Skeletal muscle cell (primary cell): ENCODE data around the gene TRDMT1.

Experiments used
- DNase-seq: peaks from one replicate; pipeline ENCODE4 v3.0.0-alpha.2; 2010; ENCODE audit warnings: low read depth
- H3K4me3 ChIP-seq: 2 replicates; pipeline ENCODE4 v1.5.1; 2011; ENCODE audit warnings: low read depth, mild to moderate bottlenecking, control low read depth, low read length, moderate library complexity

The TRDMT1 gene

DNA sequence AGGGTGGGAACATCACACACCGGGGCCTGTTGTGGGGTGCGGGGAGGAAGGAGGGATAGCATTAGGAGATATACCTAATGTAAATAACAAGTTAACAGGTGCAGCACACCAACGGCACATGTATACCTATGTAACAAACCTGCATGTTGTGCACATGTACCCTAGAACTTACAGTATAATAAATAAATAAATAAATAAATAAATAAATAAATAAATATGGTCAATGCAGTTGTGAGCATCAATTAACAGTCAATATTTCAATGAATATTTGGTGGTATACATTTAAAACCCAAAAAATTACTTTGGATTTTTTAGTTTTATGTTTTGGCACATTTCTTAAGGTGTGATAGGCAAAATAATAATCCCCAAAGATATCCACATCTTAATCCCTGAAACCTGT, 15.6 kb downstream of the TRDMT1 start:
- H3K4me3 ChIP-seq = no peak overlapping the region
- no peak for DNase-seq

DNA sequence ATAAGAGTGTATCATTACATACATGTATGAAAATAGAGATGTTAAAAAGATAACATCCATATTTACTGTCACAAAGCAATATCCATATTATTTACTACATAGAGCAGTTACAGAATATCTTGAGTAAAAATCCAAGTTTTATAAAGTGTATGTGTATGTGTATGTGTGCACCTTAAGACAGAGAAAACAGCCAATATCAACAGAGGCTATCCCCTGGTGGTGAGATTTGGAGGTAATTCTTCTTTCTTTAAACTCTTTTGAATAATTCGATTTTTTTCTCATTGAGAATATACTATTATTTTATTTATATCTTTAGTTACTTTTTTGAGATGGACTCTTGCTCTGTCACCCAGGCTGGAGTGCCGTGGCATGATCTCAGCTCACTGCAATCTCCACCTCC, 18.4 kb downstream of the TRDMT1 start:
- no peak for DNase-seq
- H3K4me3 ChIP-seq = no peak overlapping the region

DNA sequence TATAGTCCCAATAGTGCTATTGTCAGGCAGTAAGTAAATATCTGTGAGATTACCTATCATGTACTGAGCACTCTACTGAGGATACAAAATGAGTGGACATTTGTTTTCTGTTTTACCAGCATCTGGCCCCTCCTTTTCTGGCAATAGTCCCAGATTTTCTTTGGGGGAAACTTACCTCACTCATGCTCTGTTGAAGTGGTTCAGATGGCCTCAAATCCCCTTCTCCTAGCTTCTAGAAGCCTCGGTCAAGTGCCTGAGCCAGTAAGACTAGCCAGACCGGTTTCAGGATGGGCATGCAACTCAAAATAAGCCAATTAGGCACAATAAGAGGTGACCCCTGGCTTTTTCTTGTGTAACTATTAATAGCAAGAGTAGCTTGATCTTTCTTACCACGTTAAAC, 19.7 kb downstream of the TRDMT1 start:
- H3K4me3 ChIP-seq = no peak overlapping the region
- no peak for DNase-seq

DNA sequence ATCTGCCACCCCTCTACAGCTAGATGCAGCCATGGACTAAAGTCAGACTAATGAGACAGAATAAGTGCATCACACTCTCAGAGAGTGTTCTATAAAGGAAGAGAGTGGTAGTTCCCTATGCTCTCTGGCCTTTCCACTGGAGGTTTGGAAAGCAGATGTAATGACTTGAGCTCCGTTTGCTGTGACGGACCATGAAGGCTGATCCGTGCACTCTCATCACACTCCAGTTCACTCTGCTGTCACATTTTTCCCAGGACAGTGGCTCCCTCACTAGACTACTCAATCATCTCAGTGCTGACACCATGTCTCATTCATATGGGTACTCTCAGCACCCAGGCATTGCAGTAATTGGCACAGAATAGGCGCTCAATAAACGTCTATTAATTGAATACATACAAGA, 20.4 kb downstream of the TRDMT1 start:
- no peak overlapping the region for H3K4me3 ChIP-seq
- DNase-seq = no peak

GRCh38 chr10:17179002-17179401, 22.5 kb downstream of the TRDMT1 start:
- DNase-seq = no peak

DNA sequence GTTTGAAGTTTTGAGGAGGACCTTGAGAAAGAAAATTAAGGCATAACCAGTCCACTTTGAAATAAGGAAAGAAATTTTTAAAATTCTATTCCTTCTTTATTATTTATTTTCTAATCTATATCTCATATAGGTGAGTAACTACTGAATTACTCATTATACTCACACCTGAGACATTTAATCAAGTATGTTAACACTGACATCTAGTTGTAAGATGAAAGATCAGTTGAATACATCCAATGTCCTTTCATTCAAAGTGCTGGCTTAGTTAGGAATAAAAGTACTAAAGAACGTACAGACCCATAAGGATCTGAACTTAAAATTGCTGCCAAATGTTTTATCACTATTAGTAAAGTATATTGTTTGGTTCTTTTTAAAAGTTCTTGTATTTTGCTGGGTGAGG, 23.5 kb downstream of the TRDMT1 start:
- H3K4me3 ChIP-seq = no peak overlapping the region
- no peak for DNase-seq

More at GRCh38 chr10:17179002-17179401, 22.5 kb downstream of the TRDMT1 start:
- H3K4me3 ChIP-seq = no peak overlapping the region

- no peak overlapping the region for H3K4me3 ChIP-seq
- DNase-seq = no peak
Measured at GRCh38 chr10:17177014-17177413, 24.5 kb downstream of the TRDMT1 start.

GRCh38 chr10:17176091-17176490, 25.4 kb downstream of the TRDMT1 start:
- H3K4me3 ChIP-seq = no peak overlapping the region
- no peak for DNase-seq

DNA sequence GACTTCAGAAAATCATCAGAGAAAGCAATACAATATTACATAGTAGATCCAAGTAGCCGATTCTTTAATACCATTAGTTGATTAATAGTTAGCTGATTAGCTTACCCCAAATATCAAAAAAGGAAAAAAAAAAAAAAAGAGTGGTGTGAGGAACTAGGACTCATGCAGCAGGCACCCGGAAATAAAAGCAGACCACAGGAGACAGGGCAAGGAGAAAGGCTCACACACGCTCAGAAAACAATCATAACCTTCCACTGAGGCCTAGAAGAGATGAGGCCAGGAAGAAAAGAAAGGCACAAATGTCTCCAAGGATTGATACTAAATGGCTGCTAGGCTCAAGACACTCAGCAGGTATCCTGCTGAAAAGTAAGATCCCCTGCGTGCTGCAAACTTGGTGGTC, 25.9 kb downstream of the TRDMT1 start:
- H3K4me3 ChIP-seq = no peak overlapping the region
- no peak for DNase-seq

DNA sequence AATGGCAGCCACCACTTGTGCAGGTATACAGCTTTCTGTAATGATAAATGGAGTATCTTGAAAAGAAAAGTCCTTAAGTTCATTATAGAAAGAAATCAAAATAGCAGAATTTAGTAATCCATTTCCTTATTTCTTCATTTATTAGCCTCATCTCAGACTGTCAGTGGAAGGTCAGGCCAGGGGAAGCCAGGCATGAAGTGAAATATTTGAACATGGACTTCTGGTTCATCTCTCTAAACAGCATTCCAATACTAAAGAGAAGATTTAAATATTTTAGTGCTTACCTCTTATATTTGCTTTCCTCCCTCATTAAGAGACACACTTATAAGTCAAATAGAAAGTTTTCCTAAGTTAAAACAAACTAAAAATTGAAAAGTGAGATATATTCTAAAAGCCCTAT, 26.8 kb downstream of the TRDMT1 start:
- H3K4me3 ChIP-seq = no peak overlapping the region
- DNase-seq = no peak

GRCh38 chr10:17171141-17171641, 30.3 kb downstream of the TRDMT1 start:
- no peak overlapping the region for H3K4me3 ChIP-seq
- no peak for DNase-seq

GRCh38 chr10:17169803-17170202, 31.7 kb downstream of the TRDMT1 start:
- DNase-seq = no peak

GRCh38 chr10:17166699-17167098, 34.8 kb downstream of the TRDMT1 start:
- no peak for DNase-seq

More at GRCh38 chr10:17169803-17170202, 31.7 kb downstream of the TRDMT1 start:
- H3K4me3 ChIP-seq = no peak overlapping the region

DNA sequence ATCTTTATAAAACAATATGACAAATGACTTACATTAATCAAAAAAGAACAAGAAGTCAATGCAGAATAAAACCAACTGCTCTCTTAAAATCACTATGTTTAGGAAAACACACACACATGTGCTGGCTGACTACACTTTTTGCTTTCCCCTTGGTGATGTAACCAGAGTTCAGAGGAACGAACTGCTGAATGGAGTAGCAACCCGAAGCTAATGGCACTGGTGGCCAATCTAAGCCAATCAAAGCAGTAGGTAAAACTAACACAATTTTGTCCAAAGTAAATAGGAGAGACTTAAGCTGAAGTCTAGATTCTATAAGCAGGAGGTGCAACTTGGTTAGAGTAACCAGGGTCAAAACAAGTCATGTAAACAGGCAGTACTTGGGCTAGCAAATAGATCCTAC, 38.6 kb downstream of the TRDMT1 start:
- DNase-seq = no peak

More at GRCh38 chr10:17166699-17167098, 34.8 kb downstream of the TRDMT1 start:
- no peak overlapping the region for H3K4me3 ChIP-seq

GRCh38 chr10:17161775-17162174, 39.7 kb downstream of the TRDMT1 start:
- H3K4me3 ChIP-seq = no peak overlapping the region
- DNase-seq = no peak

More for the DNA sequence above, 38.6 kb downstream of the TRDMT1 start:
- no peak overlapping the region for H3K4me3 ChIP-seq

DNA sequence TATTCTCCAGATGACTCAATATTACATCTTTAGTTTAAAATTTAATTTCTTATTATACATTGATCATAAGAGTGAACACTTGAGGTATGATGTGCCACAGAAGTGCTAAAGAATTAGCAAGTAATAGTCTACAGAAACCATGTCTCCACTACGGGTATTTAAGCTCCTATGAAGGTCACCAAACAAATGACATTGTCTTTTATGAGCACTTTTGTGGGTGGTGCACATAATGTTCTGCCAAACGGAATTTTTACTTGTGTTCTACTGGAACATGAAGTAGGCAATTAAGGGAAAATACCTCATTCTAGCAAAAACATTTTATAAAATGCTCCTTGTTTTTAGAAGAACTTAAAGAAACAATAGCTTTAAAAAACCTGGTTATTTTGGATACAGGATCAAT, 44.4 kb downstream of the TRDMT1 start:
- no peak for DNase-seq
- no peak overlapping the region for H3K4me3 ChIP-seq

DNA sequence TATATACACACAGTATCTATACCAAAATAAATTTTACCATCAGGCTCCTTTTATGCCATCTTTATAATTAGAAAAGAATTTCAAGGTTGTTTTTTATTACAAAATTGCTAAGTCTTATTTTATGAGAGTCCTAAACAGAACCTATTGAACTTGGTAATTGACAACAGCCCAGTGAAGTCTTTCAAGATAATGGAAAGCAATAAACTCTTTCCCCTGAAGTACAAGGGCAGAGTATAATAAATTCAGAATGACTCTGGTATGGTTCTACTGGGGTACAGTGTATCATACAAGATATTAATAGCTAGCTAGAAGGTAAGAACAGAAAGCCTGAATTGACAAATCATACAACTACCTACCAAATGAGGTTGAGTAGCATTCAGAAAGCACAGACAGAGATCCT, 45.6 kb downstream of the TRDMT1 start:
- no peak for DNase-seq
- H3K4me3 ChIP-seq = no peak overlapping the region

DNA sequence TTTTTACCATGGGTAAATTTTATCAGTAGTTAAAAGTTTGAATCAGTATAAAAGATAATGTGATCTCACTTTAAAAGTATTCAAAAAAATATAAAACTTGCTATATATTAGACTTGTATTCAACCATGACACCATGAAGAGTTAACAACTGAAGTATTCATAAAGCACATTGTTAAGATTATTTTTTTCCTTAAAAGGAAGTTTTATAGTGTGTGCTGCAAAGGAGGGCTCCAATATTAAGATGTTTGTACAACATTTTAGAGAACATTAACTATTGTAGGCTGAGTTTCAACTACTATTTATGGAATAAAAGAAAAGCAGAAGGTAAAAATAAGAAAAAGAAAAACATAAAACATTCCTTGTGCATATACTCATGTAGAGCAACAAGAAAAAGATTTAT, 47.4 kb downstream of the TRDMT1 start:
- no peak overlapping the region for H3K4me3 ChIP-seq
- no peak for DNase-seq

GRCh38 chr10:17153321-17153720, 48.2 kb downstream of the TRDMT1 start:
- DNase-seq = no peak
- H3K4me3 ChIP-seq = no peak overlapping the region

DNA sequence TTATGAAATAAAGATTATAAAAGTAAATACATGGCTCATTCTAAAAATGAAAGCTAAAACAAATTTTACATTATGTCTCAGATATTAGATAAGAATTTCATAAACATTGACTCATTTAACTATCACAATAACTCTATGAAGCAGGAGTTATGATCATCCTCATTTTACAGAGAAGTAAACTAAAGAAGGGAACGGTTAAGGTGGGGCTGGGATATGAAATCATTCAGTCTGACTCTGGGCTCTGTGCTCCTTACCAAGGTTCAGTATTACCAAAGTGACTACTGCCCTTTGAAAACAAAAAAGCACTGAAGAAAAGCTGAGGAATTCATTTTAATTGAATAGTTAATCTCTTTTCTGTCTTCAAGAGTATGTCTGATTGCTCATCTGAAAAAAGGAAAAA, 49.8 kb downstream of the TRDMT1 start:
- no peak overlapping the region for H3K4me3 ChIP-seq
- DNase-seq = no peak

GRCh38 chr10:17147884-17148489, 53.5 kb downstream of the TRDMT1 start:
- peak; percentile 25 for DNase-seq
- H3K4me3 ChIP-seq = no peak overlapping the region

GRCh38 chr10:17146892-17147291, 54.6 kb downstream of the TRDMT1 start:
- DNase-seq = no peak
- H3K4me3 ChIP-seq = no peak overlapping the region
